Osteoblast (primary cell): Measurements from ENCODE around the gene CBFA2T3. TPM values are rescaled to one million over a fixed set of nuclear protein-coding genes. Genes with fewer than 3 reads are reported as not detected.

Experiments used
- DNase-seq: peaks from one replicate; pipeline ENCODE4 v3.0.0; 2011; ENCODE audit warnings: low spot score, mixed read lengths; ENCODE audit not compliant: insufficient read length; ENCODE audit errors: missing footprints
- H2AFZ ChIP-seq: 2 replicates; pipeline ENCODE4 v1.6.0; 2011; ENCODE audit warnings: mild to moderate bottlenecking, low read length
- H3K27ac ChIP-seq: 2 replicates; pipeline ENCODE4 v1.5.1; 2011; ENCODE audit warnings: mild to moderate bottlenecking, low read depth, low read length, moderate library complexity
- H3K27me3 ChIP-seq: 2 replicates; pipeline ENCODE4 v1.6.0; 2012; ENCODE audit warnings: mild to moderate bottlenecking, control low read depth, inconsistent platforms, low read length, moderate library complexity; ENCODE audit not compliant: insufficient read depth
- H3K36me3 ChIP-seq: 2 replicates; pipeline ENCODE4 v1.5.1; 2011; ENCODE audit warnings: mild to moderate bottlenecking, low read length, control low read depth, moderate library complexity; ENCODE audit not compliant: insufficient read depth
- H3K4me1 ChIP-seq: 2 replicates; pipeline ENCODE4 v1.5.1; 2011; ENCODE audit warnings: mild to moderate bottlenecking, low read length, control low read depth, moderate library complexity; ENCODE audit not compliant: insufficient read depth
- H3K4me2 ChIP-seq: 2 replicates; pipeline ENCODE4 v1.6.0; 2011; ENCODE audit warnings: mild to moderate bottlenecking, low read length; ENCODE audit not compliant: insufficient read depth
- H3K4me3 ChIP-seq: fragments of 200-600 bp; sonication (generic); 3 replicates; pipeline ENCODE4 v1.5.1; 2012; ENCODE audit warnings: mild to moderate bottlenecking, low read length, inconsistent platforms; ENCODE audit not compliant: insufficient read depth
- H3K79me2 ChIP-seq: 2 replicates; pipeline ENCODE4 v1.6.0; 2012; ENCODE audit warnings: mild to moderate bottlenecking, low read length, control low read depth, inconsistent platforms; ENCODE audit not compliant: insufficient read depth
- H3K9me3 ChIP-seq: 2 replicates; pipeline ENCODE4 v1.5.1; 2011; ENCODE audit warnings: low read depth, low read length, control low read depth
- H4K20me1 ChIP-seq: 2 replicates; pipeline ENCODE4 v1.6.0; 2012; ENCODE audit warnings: mild to moderate bottlenecking, low read length, control low read depth; ENCODE audit not compliant: insufficient read depth
- total RNA-seq: library from RNA; depleted of rRNA; stranded (reverse); fragments of >200 nt; gene quantifications from 2 replicates; pipeline ENCODE4 v1.2.3, GENCODE V29; 2012
- TF ChIP-seq, protein P1 (sequence below): IDR thresholded peaks from 2 replicates; pipeline ENCODE4 v1.5.1; 2011; ENCODE audit warnings: mild to moderate bottlenecking, low read depth, low read length, moderate library complexity; ENCODE audit errors: extremely low read depth

CBFA2T3 gene
- total RNA-seq, 1 donor = not detected

- Histone ChIP-seq H3K79me2 (peaks cover 2% of the 10 kb centered on the region), H4K20me1 (no peaks in the 10 kb centered on the region), H3K27me3 (peaks cover 4% of the 10 kb centered on the region), H3K4me2 (no peak overlapping the region), H3K9me3 (no peaks in the 10 kb centered on the region), H2AFZ (no peak overlapping the region), H3K27ac (no peak overlapping the region), H3K4me1 (no peaks in the 10 kb centered on the region), H3K4me3 (no peak overlapping the region), H3K36me3 (peaks cover 15% of the 10 kb centered on the region)
- TF ChIP-seq, protein P1, sequence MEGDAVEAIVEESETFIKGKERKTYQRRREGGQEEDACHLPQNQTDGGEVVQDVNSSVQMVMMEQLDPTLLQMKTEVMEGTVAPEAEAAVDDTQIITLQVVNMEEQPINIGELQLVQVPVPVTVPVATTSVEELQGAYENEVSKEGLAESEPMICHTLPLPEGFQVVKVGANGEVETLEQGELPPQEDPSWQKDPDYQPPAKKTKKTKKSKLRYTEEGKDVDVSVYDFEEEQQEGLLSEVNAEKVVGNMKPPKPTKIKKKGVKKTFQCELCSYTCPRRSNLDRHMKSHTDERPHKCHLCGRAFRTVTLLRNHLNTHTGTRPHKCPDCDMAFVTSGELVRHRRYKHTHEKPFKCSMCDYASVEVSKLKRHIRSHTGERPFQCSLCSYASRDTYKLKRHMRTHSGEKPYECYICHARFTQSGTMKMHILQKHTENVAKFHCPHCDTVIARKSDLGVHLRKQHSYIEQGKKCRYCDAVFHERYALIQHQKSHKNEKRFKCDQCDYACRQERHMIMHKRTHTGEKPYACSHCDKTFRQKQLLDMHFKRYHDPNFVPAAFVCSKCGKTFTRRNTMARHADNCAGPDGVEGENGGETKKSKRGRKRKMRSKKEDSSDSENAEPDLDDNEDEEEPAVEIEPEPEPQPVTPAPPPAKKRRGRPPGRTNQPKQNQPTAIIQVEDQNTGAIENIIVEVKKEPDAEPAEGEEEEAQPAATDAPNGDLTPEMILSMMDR = no peak
- no peak for DNase-seq
These were observed 112.5 kb downstream of the CBFA2T3 start for GRCh38 chr16:88864521-88864920.

- Histone ChIP-seq H2AFZ (no peak overlapping the region), H3K4me3 (no peak overlapping the region), H3K4me1 (no peaks in the 10 kb centered on the region), H3K27ac (no peak overlapping the region), H3K9me3 (no peaks in the 10 kb centered on the region), H3K27me3 (peaks cover 3% of the 10 kb centered on the region), H4K20me1 (no peaks in the 10 kb centered on the region), H3K4me2 (no peak overlapping the region), H3K79me2 (peaks cover 2% of the 10 kb centered on the region), H3K36me3 (peaks cover 19% of the 10 kb centered on the region)
- TF ChIP-seq, protein P1 = no peak
- DNase-seq = no peak
These were observed 112.9 kb downstream of the CBFA2T3 start for GRCh38 chr16:88864099-88864498.

- Histone ChIP-seq H3K4me1 (no peaks in the 10 kb centered on the region), H3K27me3 (peaks cover 3% of the 10 kb centered on the region), H4K20me1 (peaks cover 2% of the 10 kb centered on the region), H3K4me2 (no peak overlapping the region), H3K4me3 (no peak overlapping the region), H2AFZ (no peak overlapping the region), H3K36me3 (peaks cover 22% of the 10 kb centered on the region), H3K79me2 (peaks cover 4% of the 10 kb centered on the region), H3K9me3 (no peaks in the 10 kb centered on the region), H3K27ac (no peak overlapping the region)
- TF ChIP-seq, protein P1 = no peak
- no peak for DNase-seq
These were observed 113.6 kb downstream of the CBFA2T3 start for GRCh38 chr16:88863426-88863825.

DNA sequence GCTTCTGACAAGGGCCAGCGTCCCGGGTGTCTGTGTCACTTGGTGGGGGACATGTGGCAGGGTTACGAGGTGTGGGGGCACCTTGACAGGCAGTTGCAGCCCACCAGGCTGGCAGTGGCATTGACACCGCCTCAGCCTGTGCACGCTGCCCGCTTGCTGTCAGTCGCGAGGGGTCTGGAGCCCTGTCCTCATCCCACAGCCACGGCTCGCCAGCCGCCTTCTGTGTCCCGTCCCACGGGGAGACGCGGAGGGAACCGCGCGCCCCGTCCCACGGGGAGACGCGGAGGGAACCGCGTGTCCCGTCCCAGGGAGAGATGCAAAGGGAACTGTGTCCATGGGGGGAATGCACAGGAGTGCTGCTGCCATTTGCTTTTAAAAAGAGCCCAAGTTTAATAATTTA, 114.0 kb downstream of the CBFA2T3 start:
- peaks cover 2% of the 10 kb centered on the region for H3K4me1 ChIP-seq
- H3K9me3 ChIP-seq = no peaks in the 10 kb centered on the region
- TF ChIP-seq, protein P1 = no peak
- no peak for DNase-seq
- H3K79me2 ChIP-seq = peaks cover 8% of the 10 kb centered on the region
- H3K4me2 ChIP-seq = no peak overlapping the region
- no peak overlapping the region for H3K27ac ChIP-seq
- peaks cover 3% of the 10 kb centered on the region for H3K27me3 ChIP-seq
- H3K4me3 ChIP-seq = no peak overlapping the region
- H2AFZ ChIP-seq = no peak overlapping the region
- peaks cover 22% of the 10 kb centered on the region for H3K36me3 ChIP-seq
- peaks cover 6% of the 10 kb centered on the region for H4K20me1 ChIP-seq
